ENCODE results near the gene ERBB2. TPM values are rescaled to one million over a fixed set of nuclear protein-coding genes. Genes with fewer than 3 reads are reported as not detected.

ERBB2 gene
- total RNA-seq, 4 donors from 2014 or later: 75.2 to 170 (median 86.5) TPM

DNA sequence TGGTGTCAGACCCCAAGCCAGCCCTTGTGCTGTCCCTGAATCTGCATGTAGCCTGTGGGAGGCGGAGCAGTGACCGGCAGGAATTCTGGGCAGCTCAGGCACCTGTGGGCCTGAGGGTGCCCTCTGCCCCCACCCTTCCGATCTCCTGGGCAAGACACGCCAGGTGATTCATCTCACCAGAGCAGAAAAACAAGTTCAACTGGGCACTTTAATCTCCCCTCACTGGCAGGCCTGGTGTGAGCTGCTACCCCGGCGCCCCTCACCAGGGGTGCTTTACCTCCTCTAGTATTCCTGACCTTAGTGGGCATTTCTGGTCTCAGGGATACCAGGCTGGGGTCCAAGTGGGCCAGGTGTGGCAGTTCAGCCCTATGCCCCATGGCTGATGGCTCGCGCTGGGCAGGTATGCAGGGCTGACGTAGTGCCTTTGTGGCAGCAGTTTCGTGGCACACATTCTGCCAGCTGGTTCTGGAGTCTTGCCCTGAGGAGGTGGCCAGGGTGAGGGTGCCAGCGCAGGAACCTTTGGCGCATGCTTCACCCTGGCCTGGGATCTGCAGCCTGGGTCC lies 6.0 kb downstream of the ERBB2 start:
- intact Hi-C loops (cut with DNase I): no loop called here
- H3K9me3 ChIP-seq: no peaks in the 10 kb centered on the region
- no peak for DNase-seq

GRCh38 chr17:39706383-39706782 lies 6.5 kb downstream of the ERBB2 start:
- no peak for TF ChIP-seq CTCF (IDR thresholded peaks at IDR 0.05)
- no peak for TF ChIP-seq POLR2A (IDR thresholded peaks at IDR 0.05)
- Histone ChIP-seq H3K27ac (peak overlapping the region; percentile 86 to 97 (median 92)), H3K36me3 (peaks cover 19 to 48% (median 25%) of the 10 kb centered on the region in 3 donors), H3K4me3 (peak overlapping the region in 3 of 4 donors; percentile 26 to 41 (median 30)), H3K27me3 (peaks cover 0 to 1% (median 0%) of the 10 kb centered on the region in 4 donors), H3K4me1 (peaks cover 32 to 72% (median 46%) of the 10 kb centered on the region in 3 donors), H3K9me3 (no peaks in the 10 kb centered on the region)
- DNase-seq: no peak
- 23 to 39% methylated on average over 3 to 7 of the region's 8 CpGs for WGBS, 2 donors
- intact Hi-C loops (cut with DNase I): no loop called here

More for the DNA sequence above, 6.0 kb downstream of the ERBB2 start:
- peaks cover 19 to 42% (median 25%) of the 10 kb centered on the region in 3 donors for H3K36me3 ChIP-seq
- peaks cover 36 to 77% (median 51%) of the 10 kb centered on the region in 3 donors for H3K4me1 ChIP-seq
- H3K27me3 ChIP-seq: peaks cover 0 to 7% (median 0%) of the 10 kb centered on the region in 4 donors
- WGBS, 2 donors: 60% methylated on average over 1 of the region's 12 CpGs; no CpG with 5 or more reads in 1 of the 2 donors
- TF ChIP-seq POLR2A (IDR thresholded peaks at IDR 0.05) (no peak), CTCF (IDR thresholded peaks at IDR 0.05) (peak in 3 of 6 experiments; percentile 8 to 26 (median 13))
- peak overlapping the region in 3 of 4 donors; percentile 26 to 41 (median 30) for H3K4me3 ChIP-seq
- peak overlapping the region; percentile 86 to 97 (median 92) for H3K27ac ChIP-seq

DNA sequence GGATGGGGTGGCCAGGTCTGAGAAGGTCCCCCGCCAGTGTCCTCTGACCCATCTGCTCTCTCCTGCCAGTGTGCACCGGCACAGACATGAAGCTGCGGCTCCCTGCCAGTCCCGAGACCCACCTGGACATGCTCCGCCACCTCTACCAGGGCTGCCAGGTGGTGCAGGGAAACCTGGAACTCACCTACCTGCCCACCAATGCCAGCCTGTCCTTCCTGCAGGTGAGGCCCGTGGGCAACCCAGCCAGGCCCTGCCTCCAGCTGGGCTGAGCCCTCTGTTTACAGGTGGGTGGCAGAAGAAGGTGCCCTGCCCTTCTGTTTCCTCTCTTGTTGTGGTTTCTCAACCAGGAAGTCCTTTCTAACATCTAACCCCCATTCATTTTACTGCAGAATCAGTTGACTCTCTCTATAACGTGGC lies 7.1 kb downstream of the ERBB2 start:
- H3K4me3 ChIP-seq: peak overlapping the region in 3 of 4 donors; percentile 26 to 41 (median 30)

GRCh38 chr17:39709319-39709997 lies 9.6 kb downstream of the ERBB2 start:
- TF ChIP-seq CTCF (IDR thresholded peaks at IDR 0.05): no peak
- TF ChIP-seq POLR2A (IDR thresholded peaks at IDR 0.05): no peak
- Histone ChIP-seq H3K36me3 (peaks cover 19 to 78% (median 25%) of the 10 kb centered on the region in 3 donors), H3K4me3 (no peak overlapping the region), H3K9me3 (no peaks in the 10 kb centered on the region), H3K27ac (no peak overlapping the region), H3K4me1 (peaks cover 11 to 44% (median 22%) of the 10 kb centered on the region in 3 donors), H3K27me3 (no peaks in the 10 kb centered on the region)
- DNase-seq: no peak
- intact Hi-C loops (cut with DNase I): no loop called here
- WGBS, 2 donors: 87 to 90% methylated on average over 10 to 11 of the region's 14 CpGs

More for the DNA sequence above, 7.1 kb downstream of the ERBB2 start:
- Histone ChIP-seq H3K4me1 (peaks cover 27 to 66% (median 42%) of the 10 kb centered on the region in 3 donors), H3K27me3 (no peaks in the 10 kb centered on the region), H3K27ac (peak overlapping the region; percentile 86 to 97 (median 92)), H3K36me3 (peaks cover 19 to 53% (median 25%) of the 10 kb centered on the region in 3 donors), H3K9me3 (no peaks in the 10 kb centered on the region)
- intact Hi-C loops (cut with DNase I): no loop called here
- TF ChIP-seq CTCF (IDR thresholded peaks at IDR 0.05): no peak
- no peak for TF ChIP-seq POLR2A (IDR thresholded peaks at IDR 0.05)
- no peak for DNase-seq
- 54 to 75% methylated on average over 6 of the region's 7 CpGs for WGBS, 2 donors
